HEK293T (cell line): ENCODE results near the gene FOXA3.

ENCODE experiments used
- ARNT ChIP-seq: fragments of 450-650 bp; IDR thresholded peaks from 2 replicates; pipeline ENCODE4 v1.6.1; 2017; ENCODE audit warnings: mild to moderate bottlenecking
- FOXA1 ChIP-seq: fragments of 450-650 bp; IDR thresholded peaks from 2 replicates; pipeline ENCODE4 v1.6.1; 2016; ENCODE audit warnings: mild to moderate bottlenecking

DNA sequence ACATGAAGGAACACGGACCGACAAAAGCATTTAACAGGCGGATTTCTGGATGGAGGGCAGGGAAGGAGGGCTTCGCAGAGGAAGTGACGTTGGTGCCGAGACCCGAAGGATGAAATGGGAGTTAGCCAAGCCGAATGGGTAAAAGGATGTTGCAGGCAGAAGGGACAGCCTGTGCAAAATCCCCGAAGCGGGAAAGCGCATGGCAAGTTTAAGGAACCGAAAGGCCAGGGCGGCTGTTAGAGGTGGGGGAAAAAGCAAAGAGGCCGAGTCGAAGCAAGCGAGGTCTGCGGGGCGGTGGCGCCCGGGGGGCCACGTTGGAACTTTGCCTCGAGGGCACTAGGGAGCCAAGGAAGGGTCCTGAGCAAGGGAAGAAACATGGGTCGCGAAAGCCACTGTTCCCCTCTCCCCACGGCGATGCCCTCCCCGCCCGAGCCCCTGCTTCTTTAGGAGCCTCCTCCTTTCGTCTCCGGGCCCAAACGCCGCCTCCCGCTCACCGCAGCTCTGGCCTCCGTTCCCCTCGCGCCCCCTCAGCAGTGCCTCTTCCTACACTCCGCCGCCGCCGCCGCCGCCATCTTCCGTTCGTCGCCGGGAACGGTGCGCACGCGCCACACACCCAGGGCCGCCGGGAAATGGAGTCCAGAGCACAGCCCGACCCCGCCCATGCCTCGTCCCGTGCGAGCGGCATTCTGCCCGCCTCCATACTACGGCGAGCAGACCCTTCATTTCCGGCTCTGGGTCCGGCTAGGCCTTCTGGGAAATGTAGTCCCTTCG, 1.4 kb upstream of the FOXA3 start, which contains the start of gene SYMPK:
- TF ChIP-seq FOXA1 (no peak), ARNT (no peak)
